ENCODE measurements around the gene GPSM3. TPM values are rescaled to one million over a fixed set of nuclear protein-coding genes. Genes with fewer than 3 reads are reported as not detected.

GPSM3 gene
- total RNA-seq, 6 experiments from 2014 or later = 4.0 to 10.1 (median 7.6) TPM

- Mint-ChIP-seq H3K27me3 (ENCODE audit: insufficient read depth) (peaks cover 4% of the 10 kb centered on the region), H3K4me3 (no peak within 1 kb of the TSS), H3K4me1 (ENCODE audit: low read depth) (peaks cover 55% of the 10 kb centered on the region), H3K36me3 (ENCODE audit: low read depth) (peaks cover 29% of the 10 kb centered on the region), H3K27ac (peak within 1 kb of the TSS; percentile 89; the same call in 1 of the 2 replicates), H3K9me3 (no peaks in the 10 kb centered on the region)
- no peak for DNase-seq
- TF ChIP-seq CTCF (IDR thresholded peaks at IDR 0.05) = no peak
Observed at GRCh38 chr6:32184084-32184640, 8.3 kb downstream of the GPSM3 start, which contains the start of gene AGER. Gene AGER (minus strand): TSS chr6:32184253. CDS start chr6:32184222, 31 bp downstream.

- Mint-ChIP-seq H3K36me3 (ENCODE audit: low read depth) (peaks cover 29% of the 10 kb centered on the region), H3K27me3 (ENCODE audit: insufficient read depth) (peaks cover 4% of the 10 kb centered on the region), H3K9me3 (no peaks in the 10 kb centered on the region), H3K27ac (peak overlapping the region; percentile 31; the same call in 1 of the 2 replicates), H3K4me1 (ENCODE audit: low read depth) (peaks cover 56% of the 10 kb centered on the region), H3K4me3 (no peak overlapping the region)
- TF ChIP-seq CTCF (IDR thresholded peaks at IDR 0.05) = no peak
- no peak for DNase-seq
Observed at GRCh38 chr6:32183483-32184083, 8.9 kb downstream of the GPSM3 start.

GRCh38 chr6:32183030-32183429, 9.4 kb downstream of the GPSM3 start:
- Mint-ChIP-seq H3K9me3 (no peaks in the 10 kb centered on the region), H3K4me3 (no peak overlapping the region), H3K27ac (peak overlapping the region; percentile 31; the same call in 1 of the 2 replicates), H3K27me3 (ENCODE audit: insufficient read depth) (peaks cover 4% of the 10 kb centered on the region), H3K4me1 (ENCODE audit: low read depth) (peaks cover 52% of the 10 kb centered on the region), H3K36me3 (ENCODE audit: low read depth) (peaks cover 29% of the 10 kb centered on the region)
- no peak for TF ChIP-seq CTCF (IDR thresholded peaks at IDR 0.05)
- no peak for DNase-seq

GRCh38 chr6:32182555-32182981, 9.9 kb downstream of the GPSM3 start:
- Mint-ChIP-seq H3K4me1 (ENCODE audit: low read depth) (peaks cover 49% of the 10 kb centered on the region), H3K9me3 (no peaks in the 10 kb centered on the region), H3K27ac (no peak overlapping the region; the same call in 1 of the 2 replicates), H3K4me3 (no peak overlapping the region), H3K27me3 (ENCODE audit: insufficient read depth) (peaks cover 4% of the 10 kb centered on the region), H3K36me3 (ENCODE audit: low read depth) (peaks cover 27% of the 10 kb centered on the region)
- DNase-seq = no peak
- no peak for TF ChIP-seq CTCF (IDR thresholded peaks at IDR 0.05)

- DNase-seq = no peak
- H3K27ac Mint-ChIP-seq = no peak overlapping the region
- H3K9me3 Mint-ChIP-seq = no peaks in the 10 kb centered on the region
- no peak overlapping the region for H3K4me3 Mint-ChIP-seq
- no peak for TF ChIP-seq CTCF (IDR thresholded peaks at IDR 0.05)
- peaks cover 4% of the 10 kb centered on the region for H3K27me3 Mint-ChIP-seq (ENCODE audit: insufficient read depth)
- peaks cover 49% of the 10 kb centered on the region for H3K4me1 Mint-ChIP-seq (ENCODE audit: low read depth)
- H3K36me3 Mint-ChIP-seq (ENCODE audit: low read depth) = peaks cover 22% of the 10 kb centered on the region
Observed at GRCh38 chr6:32181915-32182529, 10.4 kb downstream of the GPSM3 start.

All from HFFc6 (cell line).